HG03457 (cell line): ENCODE results near the gene NKX2-1.

Experiments used
- ATAC-seq: cut with Tn5 transposase; IDR thresholded peaks from one replicate; pipeline ENCODE4 v1.9.1; 2021; ENCODE audit warnings: moderate number of reproducible peaks; ENCODE audit not compliant: unreplicated experiment

The NKX2-1 gene

GRCh38 chr14:36518031-36518585, 1.9 kb downstream of the NKX2-1 start:
- ATAC-seq: no peak

- ATAC-seq: no peak
Observed at GRCh38 chr14:36517242-36518030, 2.6 kb downstream of the NKX2-1 start.

- ATAC-seq: no peak
Observed at GRCh38 chr14:36516719-36517241, 3.3 kb downstream of the NKX2-1 start.

DNA sequence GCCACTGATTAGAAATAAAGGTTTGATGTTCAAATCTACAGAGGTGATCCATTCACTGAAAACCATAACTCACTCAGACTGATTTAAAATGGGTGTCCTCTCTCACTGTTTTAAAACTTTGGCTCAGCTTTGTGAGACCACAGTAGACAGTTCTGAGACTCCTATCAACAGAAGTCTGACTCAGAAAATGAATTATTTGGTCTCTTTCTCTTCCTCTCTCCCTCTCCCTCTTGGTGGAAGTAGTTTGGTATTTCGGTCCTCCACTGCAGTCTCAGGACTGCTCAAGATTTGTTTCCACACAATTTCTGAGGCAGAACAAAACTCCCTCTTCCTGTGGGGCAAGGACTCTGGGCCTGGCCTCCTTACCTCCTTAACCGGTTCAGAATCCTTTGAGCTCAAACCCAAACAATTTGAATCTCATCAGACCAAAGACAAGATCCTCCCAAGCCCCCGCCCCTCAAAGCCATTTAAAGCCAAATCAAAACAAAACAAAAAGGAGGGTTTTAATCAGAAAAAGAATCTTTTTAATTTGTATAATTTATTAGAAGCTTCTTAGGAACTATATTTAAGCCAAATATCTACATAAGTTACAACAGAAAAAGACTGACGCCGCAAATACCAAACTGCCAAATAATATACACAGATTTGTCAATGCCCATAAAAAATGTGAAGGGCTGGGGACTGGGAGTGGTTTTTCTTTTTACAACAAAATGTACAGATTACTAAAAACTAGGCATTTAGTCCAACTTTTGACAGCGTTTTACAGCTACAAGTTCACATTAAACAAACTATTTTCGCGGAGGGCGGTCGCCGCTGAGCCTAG, 3.9 kb downstream of the NKX2-1 start:
- no peak for ATAC-seq

DNA sequence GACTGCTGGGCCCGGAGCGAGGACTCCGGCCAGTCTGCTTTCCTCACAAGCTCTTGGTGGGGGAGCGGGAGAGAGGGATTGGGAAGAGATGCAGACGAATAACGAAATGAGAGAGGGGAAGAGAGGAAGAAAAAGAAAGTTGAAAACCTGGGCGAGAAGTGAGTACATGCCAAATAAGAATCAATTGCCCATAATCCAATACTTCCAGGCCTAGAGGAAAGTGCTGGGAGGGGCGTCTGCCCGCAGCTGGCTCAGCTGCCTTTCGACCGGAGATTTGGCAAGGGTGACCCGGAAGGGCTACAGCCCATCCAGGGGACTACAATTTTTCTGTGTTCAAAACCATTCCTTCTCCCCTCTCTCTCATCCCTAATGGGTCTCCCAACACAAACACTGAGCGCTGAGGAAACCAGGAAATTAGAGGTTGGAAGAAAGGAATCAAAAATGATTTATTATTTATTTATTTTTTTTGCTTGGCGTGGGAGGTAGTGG, 4.9 kb downstream of the NKX2-1 start:
- ATAC-seq: no peak

DNA sequence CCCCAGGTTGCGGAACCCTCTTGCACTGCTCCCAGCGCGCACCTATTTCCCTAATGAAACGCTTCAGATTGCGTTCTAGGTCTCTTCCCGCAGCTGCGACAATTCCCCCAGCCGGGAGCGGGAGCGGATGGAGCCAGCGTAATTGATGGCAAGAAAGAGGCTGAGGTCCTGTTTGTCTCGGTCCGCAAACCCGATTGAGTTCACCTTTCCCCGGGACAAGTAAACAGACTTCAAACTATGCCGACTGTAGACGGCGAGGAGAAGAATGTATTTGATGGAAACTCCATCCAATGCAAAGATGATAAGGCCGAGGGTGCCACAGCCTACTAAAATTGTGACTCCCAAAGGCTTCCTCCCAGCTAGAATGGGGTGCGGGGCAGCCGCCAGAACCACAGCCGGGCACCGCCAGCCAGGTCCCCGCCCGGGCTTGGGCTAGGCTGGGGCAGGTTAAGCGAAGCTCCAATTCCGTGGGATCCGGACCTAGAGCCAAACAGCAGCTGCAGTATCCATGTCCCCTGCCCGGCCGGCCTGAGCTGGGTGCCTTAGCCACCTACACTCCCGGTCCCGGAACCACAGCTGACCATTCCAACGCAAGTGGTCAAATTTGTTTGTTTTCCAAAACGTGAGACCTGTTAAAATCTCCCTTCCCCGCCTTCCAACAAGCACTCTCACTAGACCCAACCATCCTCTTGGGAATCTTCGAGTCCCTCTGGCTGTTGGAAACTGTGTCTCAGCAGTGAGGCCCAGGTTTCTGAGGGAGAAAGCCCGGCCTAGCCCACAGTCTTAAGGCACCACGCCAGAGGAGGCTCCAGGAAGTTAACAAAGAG, 5.5 kb downstream of the NKX2-1 start:
- ATAC-seq: no peak

DNA sequence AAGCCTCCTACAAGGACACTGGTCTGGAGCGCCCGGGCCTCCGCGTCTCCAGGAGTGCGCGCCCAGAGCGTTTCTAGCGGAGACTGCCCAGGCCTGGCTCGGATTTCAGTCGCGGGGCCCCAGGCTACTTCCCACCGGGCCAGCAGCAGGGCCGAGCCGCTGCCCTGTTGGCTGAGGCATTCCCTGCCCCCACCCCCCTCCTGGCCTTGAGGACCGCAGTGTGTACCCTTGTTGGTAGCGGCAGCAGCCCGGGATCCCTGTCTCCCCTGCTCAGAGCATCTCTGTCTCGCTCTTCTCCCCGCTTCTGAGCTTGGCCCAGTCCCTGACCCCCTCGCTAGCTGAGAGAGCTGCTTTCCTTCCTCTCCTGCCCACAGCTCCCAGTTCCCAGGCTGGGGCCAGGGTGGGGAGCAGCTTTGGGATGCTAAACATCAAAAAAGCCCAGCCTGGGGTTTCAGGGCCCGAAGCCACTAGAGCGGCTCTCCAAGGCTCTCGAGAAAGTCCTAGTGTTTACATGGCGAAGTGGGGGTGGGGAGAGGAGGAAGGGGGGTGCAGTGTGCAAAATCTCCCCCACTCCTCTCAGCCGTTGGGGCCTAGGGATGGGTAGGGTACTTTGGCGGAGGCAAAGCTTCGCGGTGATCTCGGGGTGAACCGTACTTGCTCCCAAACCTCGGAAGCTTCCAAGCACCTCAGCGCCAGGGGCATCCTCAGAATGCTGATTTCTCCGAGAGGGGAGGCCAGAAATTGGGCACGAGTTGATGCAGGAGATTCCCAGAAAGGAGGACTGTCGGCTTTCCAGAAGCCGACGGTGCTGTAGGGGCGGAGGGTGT, 6.4 kb downstream of the NKX2-1 start:
- no peak for ATAC-seq

- ATAC-seq: no peak
Observed at GRCh38 chr14:36513012-36513420, 7.0 kb downstream of the NKX2-1 start.

DNA sequence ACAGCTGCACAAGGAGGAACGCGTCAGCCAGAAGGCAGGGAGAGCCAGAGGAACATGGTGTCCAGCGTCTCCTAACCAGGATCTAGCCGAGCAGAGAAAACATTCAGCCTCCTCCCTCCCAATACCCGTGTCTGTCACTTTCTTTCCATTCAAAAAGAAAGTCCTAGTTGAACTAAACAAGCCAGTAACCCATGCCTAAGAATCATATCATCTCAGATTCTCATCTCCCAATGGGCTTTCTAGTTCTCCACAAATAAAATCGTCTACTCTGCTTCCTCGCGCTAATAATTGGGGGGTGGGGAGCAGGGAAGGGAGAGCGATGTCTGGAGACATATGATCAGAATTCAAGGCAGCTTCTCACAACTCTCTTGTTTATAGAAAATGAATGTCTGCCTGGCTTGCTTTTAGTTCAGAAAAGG, 7.4 kb downstream of the NKX2-1 start:
- ATAC-seq: no peak

DNA sequence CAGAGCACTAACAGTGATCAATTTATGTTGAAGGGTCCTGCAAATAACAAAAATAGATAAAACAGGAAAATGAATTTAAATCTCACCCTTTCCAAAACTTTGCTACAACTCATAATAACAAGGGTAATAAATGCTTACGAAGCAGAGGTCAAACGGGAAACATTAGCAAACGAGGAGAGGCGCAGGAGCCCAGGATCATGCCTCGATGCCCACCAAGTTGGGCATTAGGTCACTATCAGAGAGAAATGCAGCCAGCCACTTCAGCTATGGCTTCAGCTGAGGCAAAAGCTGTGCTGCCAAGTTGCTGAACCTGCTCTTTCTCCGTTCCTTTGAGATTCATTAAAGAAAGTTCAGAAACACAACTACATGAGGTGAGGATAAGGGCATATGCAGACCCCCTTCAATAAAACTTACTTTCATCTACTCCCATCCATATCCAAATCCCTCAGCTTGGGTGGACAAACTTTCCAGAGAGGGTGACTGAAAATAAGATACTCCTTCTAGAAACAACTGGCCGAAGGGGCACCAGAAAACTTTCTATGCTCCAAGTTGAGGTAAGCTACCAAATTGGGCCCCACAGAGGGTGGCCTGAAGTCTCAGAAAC, 7.9 kb downstream of the NKX2-1 start:
- no peak for ATAC-seq

GRCh38 chr14:36510874-36511273, 9.2 kb downstream of the NKX2-1 start:
- no peak for ATAC-seq

DNA sequence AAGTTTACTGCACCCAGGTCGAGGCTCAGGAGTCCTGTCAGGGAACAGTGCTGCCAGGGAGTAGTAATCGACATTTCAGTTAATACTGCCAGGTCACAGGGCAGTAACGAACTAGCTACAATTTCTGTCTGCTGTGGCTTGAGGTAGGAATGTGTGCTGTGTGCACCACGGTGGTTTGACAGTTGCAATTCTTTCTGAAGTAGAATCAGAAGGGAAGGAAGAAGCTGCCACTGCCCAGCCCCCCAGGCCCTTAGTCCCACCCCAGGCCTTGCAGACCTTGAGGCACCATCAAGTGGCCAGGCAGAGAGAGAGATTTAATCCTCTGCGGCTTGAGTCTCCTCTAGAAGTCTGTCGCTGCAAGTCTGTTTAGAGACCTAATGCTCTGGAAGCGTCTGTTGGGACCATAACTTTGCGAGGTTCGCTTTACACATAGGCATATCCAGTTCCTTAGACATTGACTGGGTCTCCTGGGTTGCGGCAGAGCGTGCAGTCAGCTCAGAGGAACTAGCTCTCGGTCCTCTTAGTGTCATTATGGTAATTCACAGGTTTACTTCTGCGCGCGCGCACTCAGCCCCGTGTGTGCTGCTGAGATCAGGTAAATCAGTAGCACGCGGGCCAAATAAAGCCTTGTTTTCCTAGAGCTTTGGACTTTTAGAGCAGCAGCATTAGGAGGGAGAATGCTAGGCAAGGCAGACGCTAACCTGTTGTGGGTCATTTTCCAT, 9.8 kb downstream of the NKX2-1 start:
- no peak for ATAC-seq

DNA sequence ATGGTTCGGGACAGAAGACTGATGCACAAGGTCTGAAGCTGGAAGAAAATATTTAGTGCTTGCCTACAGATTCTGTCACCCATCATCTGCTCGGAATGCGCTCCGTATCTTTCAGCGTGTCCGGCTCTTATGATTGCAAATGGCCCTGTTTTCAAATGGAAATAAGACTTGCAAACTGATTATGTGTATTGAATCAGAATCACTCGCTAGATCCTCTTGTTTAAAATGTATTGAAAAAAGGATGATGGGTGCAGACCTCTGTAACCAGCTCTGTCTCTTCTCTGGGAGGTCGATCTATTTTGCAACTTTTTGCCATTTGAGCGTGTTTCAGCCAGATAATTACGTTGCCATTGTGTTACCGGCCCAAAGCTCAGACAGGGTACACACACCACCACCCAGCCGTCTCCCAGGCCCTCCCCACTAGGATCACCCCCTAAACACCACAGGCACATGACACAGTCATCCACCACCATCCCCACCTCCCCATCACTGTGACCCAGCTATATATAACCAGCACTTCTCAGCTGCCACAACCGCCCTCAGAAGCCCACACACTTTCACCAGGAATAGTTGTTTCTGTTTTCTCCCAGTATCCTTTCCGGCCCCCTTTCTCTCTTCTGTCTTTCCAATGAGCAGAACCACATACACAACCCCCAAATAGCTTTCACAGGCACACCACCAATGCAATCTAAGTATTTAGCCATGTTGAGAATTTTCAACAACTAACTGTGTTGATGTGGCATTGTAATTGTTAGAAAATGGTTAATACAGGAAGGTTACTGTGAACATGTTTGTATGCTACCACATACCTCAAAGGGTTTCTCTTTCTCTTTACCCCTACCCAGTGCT, 10.7 kb downstream of the NKX2-1 start:
- no peak for ATAC-seq

GRCh38 chr14:36508418-36509068, 11.5 kb downstream of the NKX2-1 start:
- no peak for ATAC-seq

DNA sequence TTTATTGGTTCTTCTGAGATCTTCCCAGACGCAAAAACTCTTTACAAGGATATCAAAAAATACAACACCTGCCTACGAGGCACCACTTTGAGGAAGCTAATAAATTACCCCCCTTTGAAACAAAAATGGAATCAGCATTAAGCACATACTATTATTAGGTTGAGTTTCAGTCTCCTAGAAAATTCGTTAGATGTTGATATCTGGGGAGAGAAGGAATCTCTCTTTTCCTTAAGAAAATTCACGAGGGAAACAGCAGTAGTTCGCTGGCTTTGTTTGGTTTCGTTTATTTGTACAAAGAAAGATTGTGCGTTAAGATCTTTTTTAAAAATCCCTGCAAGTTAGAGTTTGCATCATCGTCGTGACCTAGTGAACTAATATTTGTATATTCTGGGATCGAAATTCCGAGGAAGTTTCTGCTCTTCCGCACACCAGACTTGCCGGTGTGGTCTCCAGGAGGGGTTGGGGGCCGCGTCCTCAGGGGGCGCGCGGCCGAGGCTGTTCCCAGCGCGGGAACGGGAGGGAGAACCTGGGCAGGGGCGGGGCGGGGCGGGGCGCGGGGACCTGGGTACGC, 12.1 kb downstream of the NKX2-1 start:
- no peak for ATAC-seq

DNA sequence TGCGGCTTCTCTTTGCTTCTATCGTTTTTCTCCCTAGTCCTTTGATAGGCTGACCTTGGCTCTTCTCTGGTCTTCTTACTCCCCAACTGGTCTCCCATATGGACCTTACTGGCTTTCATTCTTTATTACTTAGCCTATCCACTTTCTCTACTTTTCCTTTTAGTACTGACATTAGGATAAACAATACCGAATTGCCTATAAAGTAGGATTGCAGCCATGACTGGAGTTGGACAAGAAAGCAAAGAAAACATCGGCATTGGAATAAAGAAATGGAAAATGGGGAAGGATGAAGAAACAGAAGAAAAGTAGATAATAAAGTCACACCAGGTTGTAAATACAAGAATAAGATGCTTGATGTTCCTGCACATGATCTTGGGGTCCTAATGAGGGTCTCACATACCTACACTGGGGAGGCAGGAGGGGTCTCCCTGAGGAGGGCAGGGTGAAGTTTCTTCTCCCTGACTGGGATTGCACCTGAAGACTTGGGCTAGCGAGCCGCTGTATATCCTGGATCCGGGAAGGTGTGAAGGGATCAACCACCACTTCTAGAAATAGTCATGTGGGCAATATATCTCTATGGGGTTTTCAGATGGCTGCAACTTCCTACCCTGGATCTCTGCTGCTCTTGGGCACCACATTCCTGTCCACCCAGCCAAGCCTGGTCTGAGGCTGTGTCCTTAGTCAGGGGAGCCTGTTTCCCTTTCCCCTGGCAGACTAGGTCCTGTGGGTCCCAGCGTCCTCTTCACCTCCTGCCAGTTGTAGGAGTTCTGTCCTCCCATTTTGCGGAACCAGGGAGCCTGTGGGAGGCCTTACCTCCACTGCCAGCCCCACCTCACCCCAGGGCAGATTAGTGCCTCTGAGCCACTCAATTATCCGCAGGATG, 13.1 kb downstream of the NKX2-1 start:
- no peak for ATAC-seq
